Activated naive CD4-positive, alpha-beta T cell treated with anti-CD3 and anti-CD28 coated beads, Interleukin-2, amount 50 U/mL, for 16 hours (primary cell): Measurements from ENCODE around the gene RAD1.

Experiments
- DNase-seq: peaks from one replicate; pipeline ENCODE4 v3.0.0-alpha.2; 2020

RAD1 gene

GRCh38 chr5:34858790-34859189 lies 56.5 kb downstream of the RAD1 start:
- DNase-seq, result no peak

DNA sequence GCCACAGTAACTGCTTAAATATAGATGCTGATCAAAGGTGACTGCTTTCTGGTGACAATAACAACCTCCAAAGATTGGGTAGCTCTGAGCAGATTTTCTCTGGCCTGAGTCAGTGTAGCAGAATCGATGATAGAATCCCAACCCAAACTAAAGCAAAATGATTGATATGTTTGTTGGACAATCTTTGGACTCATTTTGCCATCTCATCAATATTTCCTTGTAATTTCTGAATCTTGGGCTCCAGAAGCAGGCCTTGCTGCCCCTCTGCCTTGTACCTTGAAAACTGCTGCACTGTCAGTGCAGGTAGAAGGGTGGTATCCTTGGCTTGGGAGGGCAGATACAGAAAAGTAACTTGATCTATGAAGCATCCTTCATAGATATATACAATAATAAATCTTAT lies 57.4 kb downstream of the RAD1 start:
- DNase-seq, result no peak

DNA sequence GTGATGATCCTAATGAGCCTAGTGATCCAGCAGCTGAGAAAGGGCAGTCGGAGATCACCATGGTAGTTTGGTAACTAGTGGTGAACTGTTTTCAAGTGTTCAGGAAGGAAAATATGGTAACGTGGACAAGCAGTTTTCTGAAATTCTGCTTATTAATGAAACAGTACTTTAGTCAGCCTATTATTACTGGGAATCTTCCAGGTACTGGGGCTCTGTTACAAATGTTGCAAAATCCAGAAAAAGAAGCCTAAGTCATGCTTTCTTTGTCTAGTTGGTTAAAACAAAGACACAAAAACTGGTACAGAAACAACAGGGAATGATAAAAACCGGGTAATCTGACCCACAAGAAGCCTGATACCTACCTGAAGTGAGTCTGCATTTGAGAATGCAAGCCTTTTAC lies 58.1 kb downstream of the RAD1 start:
- DNase-seq, result no peak
